H1 (cell line): ENCODE results near the gene SORL1-AS1.

Experiments used
- CTCF ChIA-PET: fragments of 300-600 bp; sonication (Branson Sonifier 250); formaldehyde crosslinking; loops from one replicate; lab custom pipeline; 2021; ENCODE audit not compliant: partially characterized antibody; lab: Charles Lee
- POLR2A ChIA-PET: fragments of 300-600 bp; sonication (Branson Sonifier 250); formaldehyde crosslinking; loops from one replicate; lab custom pipeline; 2021; ENCODE audit warnings: inconsistent platforms; ENCODE audit not compliant: partially characterized antibody; lab: Charles Lee
- DNase-seq, 2 experiments: peaks; one replicate each; pipeline versions ENCODE4 v3.0.0 to v3.0.0-alpha.2; 2010 to 2022; ENCODE audit warnings: low spot score in 2 of 2, low read depth in 1 of 2, mixed read lengths in 1 of 2
- FAIRE-seq: peaks from 2 replicates; lab custom pipeline; 2011; peaks lifted over from hg19 to GRCh38; lab: Jason Lieb, UNC
- H2AFZ ChIP-seq: 2 replicates; pipeline ENCODE4 v1.8.1; 2012; ENCODE audit warnings: low read length, inconsistent platforms
- H2AK5ac ChIP-seq: 2 replicates; pipeline ENCODE4 v1.6.1; 2013; ENCODE audit warnings: low read depth, low read length
- H2BK120ac ChIP-seq: replicated peaks from 2 replicates; pipeline ENCODE3; 2013; ENCODE audit warnings: low read depth, low read length, inconsistent platforms
- H2BK12ac ChIP-seq: 2 replicates; pipeline ENCODE4 v1.6.1; 2013; ENCODE audit warnings: low read depth, low read length
- H2BK15ac ChIP-seq: 2 replicates; pipeline ENCODE4 v1.6.1; 2013; ENCODE audit warnings: low read length
- H2BK20ac ChIP-seq: 2 replicates; pipeline ENCODE4 v1.6.1; 2013; ENCODE audit warnings: low read length
- H2BK5ac ChIP-seq: 2 replicates; pipeline ENCODE4 v1.6.1; 2013; ENCODE audit warnings: low read depth, low read length
- H3K14ac ChIP-seq: 2 replicates; pipeline ENCODE4 v1.6.1; 2013; ENCODE audit warnings: inconsistent platforms; ENCODE audit not compliant: insufficient read length
- H3K18ac ChIP-seq: 2 replicates; pipeline ENCODE4 v1.6.1; 2013; ENCODE audit warnings: low read length; ENCODE audit errors: extremely low read depth
- H3K23ac ChIP-seq: 2 replicates; pipeline ENCODE4 v1.6.1; 2013; ENCODE audit warnings: inconsistent platforms; ENCODE audit not compliant: insufficient read length
- H3K23me2 ChIP-seq: 2 replicates; pipeline ENCODE4 v1.6.1; 2013; ENCODE audit warnings: low read depth, low read length
- H3K27ac ChIP-seq: 2 replicates; pipeline ENCODE4 v1.6.1; 2011; ENCODE audit warnings: low read depth, low read length, inconsistent platforms
- H3K27me3 ChIP-seq, 4 experiments: replicated peaks in 1 of 4; 1 replicate in 1 of 4; 2 replicates in 3 of 4; pipeline versions ENCODE4 v1.6.1 to v1.8.1; 2011 to 2013; ENCODE audit warnings: low read length in 3 of 4, mild to moderate bottlenecking in 3 of 4, inconsistent platforms in 2 of 4, mixed read lengths in 2 of 4, moderate library complexity in 1 of 4; ENCODE audit not compliant: control insufficient read depth in 3 of 4, insufficient read depth in 3 of 4; ENCODE audit errors: extremely low read depth in 1 of 4
- H3K36me3 ChIP-seq, 4 experiments: 2 replicates each; pipeline versions ENCODE4 v1.6.1 to v1.8.1; 2011 to 2013; ENCODE audit warnings: mild to moderate bottlenecking in 4 of 4, low read length in 3 of 4, moderate library complexity in 2 of 4, control low read depth in 1 of 4, inconsistent platforms in 1 of 4; ENCODE audit not compliant: insufficient read depth in 4 of 4, control insufficient read depth in 2 of 4
- H3K4ac ChIP-seq: replicated peaks from 2 replicates; pipeline ENCODE3; 2013; ENCODE audit warnings: low read length, low read depth, mixed read lengths, inconsistent platforms; ENCODE audit not compliant: insufficient read length
- H3K4me1 ChIP-seq, 4 experiments: replicated peaks in 1 of 4; 1 replicate in 1 of 4; 2 replicates in 3 of 4; pipeline versions ENCODE4 v1.6.1 to v1.8.1; 2011 to 2013; ENCODE audit warnings: low read length in 3 of 4, inconsistent platforms in 2 of 4, mixed read lengths in 1 of 4; ENCODE audit not compliant: insufficient read depth in 4 of 4, control insufficient read depth in 3 of 4
- H3K4me2 ChIP-seq, 2 experiments: 2 replicates each; pipeline versions ENCODE4 v1.6.1 to v1.8.1; 2011 to 2013; ENCODE audit warnings: low read depth in 2 of 2, low read length in 2 of 2, control low read depth in 1 of 2, inconsistent platforms in 1 of 2, mild to moderate bottlenecking in 1 of 2; ENCODE audit not compliant: insufficient read depth in 1 of 2
- H3K4me3 ChIP-seq, 4 experiments: fragments of 200-600, 300-600 bp in 1 of 4; sonication (generic), shearing (Covaris generic), sonication (Bioruptor Twin) in 1 of 4; 2 replicates each; pipeline versions ENCODE4 v1.5.1 to v1.8.1; 2011 to 2016; ENCODE audit warnings: low read length in 4 of 4, low read depth in 3 of 4, control low read depth in 2 of 4, inconsistent platforms in 2 of 4, mild to moderate bottlenecking in 2 of 4, mixed read lengths in 1 of 4, moderate library complexity in 1 of 4; ENCODE audit not compliant: insufficient read depth in 2 of 4; ENCODE audit errors: extremely low read depth in 1 of 4
- H3K56ac ChIP-seq: replicated peaks from 2 replicates; pipeline ENCODE3; 2013; ENCODE audit warnings: low read depth, mild to moderate bottlenecking, mixed read lengths, low read length, inconsistent platforms; ENCODE audit not compliant: insufficient read length
- H3K79me1 ChIP-seq: 2 replicates; pipeline ENCODE4 v1.6.1; 2013; ENCODE audit warnings: low read depth, low read length, control low read depth
- H3K79me2 ChIP-seq, 2 experiments: 2 replicates each; pipeline versions ENCODE4 v1.6.1 to v1.8.1; 2012 to 2013; ENCODE audit warnings: low read length in 2 of 2, mild to moderate bottlenecking in 2 of 2, inconsistent platforms in 1 of 2; ENCODE audit not compliant: insufficient read depth in 2 of 2, control insufficient read depth in 1 of 2
- H3K9ac ChIP-seq, 4 experiments: replicated peaks in 1 of 4; 1 replicate in 1 of 4; 2 replicates in 3 of 4; pipeline versions ENCODE4 v1.6.1 to v1.8.1; 2011 to 2013; ENCODE audit warnings: low read depth in 3 of 4, low read length in 3 of 4, control low read depth in 2 of 4, mild to moderate bottlenecking in 2 of 4, moderate library complexity in 2 of 4, inconsistent platforms in 1 of 4; ENCODE audit errors: extremely low read depth in 1 of 4
- H3K9me3 ChIP-seq, 2 experiments: 2 replicates each; pipeline versions ENCODE4 v1.6.1 to v1.8.1; 2012 to 2013; ENCODE audit warnings: mild to moderate bottlenecking in 2 of 2, moderate library complexity in 2 of 2, control low read depth in 1 of 2, inconsistent platforms in 1 of 2, low read depth in 1 of 2, low read length in 1 of 2, mixed read lengths in 1 of 2; ENCODE audit not compliant: insufficient read depth in 2 of 2
- H4K20me1 ChIP-seq, 2 experiments: replicated peaks in 1 of 2; 2 replicates each; pipeline versions ENCODE3 to v1.8.1; 2011 to 2013; ENCODE audit warnings: inconsistent platforms in 2 of 2, low read length in 2 of 2, mild to moderate bottlenecking in 1 of 2; ENCODE audit not compliant: insufficient read depth in 2 of 2, control insufficient read depth in 1 of 2
- H4K5ac ChIP-seq: 2 replicates; pipeline ENCODE4 v1.6.1; 2013; ENCODE audit warnings: low read length, low read depth, mixed read lengths, inconsistent platforms; ENCODE audit not compliant: insufficient read length
- H4K8ac ChIP-seq: 2 replicates; pipeline ENCODE4 v1.8.0; 2013; ENCODE audit warnings: mild to moderate bottlenecking, moderate library complexity, low read length, inconsistent platforms; ENCODE audit not compliant: insufficient read depth; ENCODE audit errors: extremely low read depth
- H4K91ac ChIP-seq: replicated peaks from 2 replicates; pipeline ENCODE3; 2013; ENCODE audit warnings: low read length, mixed read lengths, inconsistent platforms; ENCODE audit not compliant: insufficient read length
- HDAC6 ChIP-seq: IDR thresholded peaks from one replicate; pipeline ENCODE4 v1.7.1; 2012; ENCODE audit warnings: low read depth, mild to moderate bottlenecking, inconsistent platforms, low read length, moderate library complexity
- WGBS, 2 experiments: shearing (Covaris generic) in 1 of 2; methylation state at CpG; one replicate each; pipeline versions ENCODE4 v1.1.6 to v1.1.7; 2013 to 2015; ENCODE audit warnings: low lambda C conversion rate in 2 of 2, mixed read lengths in 2 of 2, inconsistent platforms in 1 of 2, low coverage in 1 of 2, missing lambda C conversion rate in 1 of 2; ENCODE audit not compliant: insufficient replicate concordance in 2 of 2, insufficient coverage in 1 of 2, insufficient read length in 1 of 2; ENCODE audit errors: extremely low coverage in 1 of 2, missing lambda C conversion rate in 1 of 2; 5-methylcytosine and 5-hydroxymethylcytosine counted together

SORL1-AS1 gene

DNA sequence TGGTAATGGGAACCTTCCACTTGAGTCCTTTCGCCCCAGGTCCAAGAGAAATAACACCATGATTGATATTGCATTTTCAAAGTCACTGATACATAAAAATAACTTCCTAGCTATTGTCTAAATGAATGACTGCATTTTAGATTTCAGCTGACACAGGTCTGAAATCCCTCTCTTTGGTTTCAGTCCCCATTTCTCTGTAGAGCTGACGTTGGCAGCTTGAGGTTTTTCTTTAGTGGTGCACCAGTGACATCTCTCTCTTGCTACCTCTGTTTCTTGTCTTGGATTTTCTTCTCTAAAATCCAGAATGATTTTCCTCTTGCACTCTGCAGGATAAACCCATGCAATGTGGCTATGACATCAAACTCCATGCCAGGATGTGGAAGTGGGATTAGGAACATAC lies 32.4 kb downstream of the SORL1-AS1 start:
- H3K18ac ChIP-seq = no peak overlapping the region
- no peaks in the 10 kb centered on the region for H4K20me1 ChIP-seq
- no peak for DNase-seq
- no peak overlapping the region for H3K27ac ChIP-seq
- no peak for FAIRE-seq
- H3K9ac ChIP-seq = no peak overlapping the region
- no peaks in the 10 kb centered on the region; the same call in 1 of the 2 replicates for H3K23me2 ChIP-seq
- H4K91ac ChIP-seq = no peak overlapping the region
- no peak overlapping the region for H3K4me3 ChIP-seq
- no peak overlapping the region for H4K5ac ChIP-seq
- no peak overlapping the region for H3K14ac ChIP-seq
- H3K23ac ChIP-seq = no peak overlapping the region
- no peak overlapping the region for H2BK15ac ChIP-seq
- ChIA-PET CTCF (interaction anchor here (0.6 to 2.8 kb wide), 6 partner anchors 9 to 1241 kb away, joined by 5 to 7 read pairs (median 6); no protein-coding TSS in a partner anchor), POLR2A (no interaction called here)
- no peak overlapping the region for H3K56ac ChIP-seq
- H2AFZ ChIP-seq = no peak overlapping the region
- no peaks in the 10 kb centered on the region for H3K79me1 ChIP-seq
- H3K27me3 ChIP-seq = no peaks in the 10 kb centered on the region
- no peak overlapping the region for H2BK20ac ChIP-seq
- H2BK120ac ChIP-seq = no peak overlapping the region
- no peak overlapping the region for H3K4ac ChIP-seq
- H3K4me1 ChIP-seq = peaks cover 0 to 4% (median 0%) of the 10 kb centered on the region in 4 experiments; a peak in 2 of 7 replicates
- no peaks in the 10 kb centered on the region for H3K9me3 ChIP-seq
- no peaks in the 10 kb centered on the region for H3K79me2 ChIP-seq
- H2BK12ac ChIP-seq = no peak overlapping the region
- no peak overlapping the region for H4K8ac ChIP-seq
- no peaks in the 10 kb centered on the region for H3K36me3 ChIP-seq
- H3K4me2 ChIP-seq = no peak overlapping the region
- 90% methylated on average over 2 of the region's 2 CpGs; no CpG with 5 or more reads in 1 of the 2 experiments for WGBS, 2 experiments
- H2AK5ac ChIP-seq = no peak overlapping the region
- H2BK5ac ChIP-seq = no peak overlapping the region
- TF ChIP-seq HDAC6 = no peak
